ENCODE measurements around the gene MB21D2. TPM values are rescaled to one million over a fixed set of nuclear protein-coding genes. Genes with fewer than 3 reads are reported as not detected.

The MB21D2 gene
- total and polyA plus RNA-seq, 2 donors (not counting 1 experiment from before 2014, with no cell fraction given) = 0.03 to 0.20 TPM

DNA sequence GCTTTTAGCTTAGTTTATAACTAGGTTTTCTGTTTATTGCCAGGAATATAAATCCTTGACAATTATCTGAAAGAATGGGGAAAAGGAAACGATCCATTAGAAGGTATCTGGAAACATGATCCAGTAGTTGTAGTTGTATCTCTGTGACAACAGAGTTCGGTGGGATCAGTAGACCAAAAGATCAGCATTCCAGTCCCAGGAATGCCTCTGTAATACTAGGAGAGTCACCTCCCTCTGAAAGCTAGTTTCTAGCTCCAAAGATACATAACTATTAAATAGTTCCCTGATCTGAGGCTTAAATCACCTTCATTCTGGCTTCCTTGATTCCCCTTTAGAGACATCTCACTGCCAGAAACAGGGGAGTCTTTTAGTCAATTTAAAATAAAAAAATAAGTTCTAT lies 34.1 kb downstream of the MB21D2 start:
- no peak for TF ChIP-seq CTCF (IDR thresholded peaks at IDR 0.05)
- no peak for TF ChIP-seq EZH2 (IDR thresholded peaks at IDR 0.05; ENCODE audit: borderline replicate concordance, insufficient read depth, low read depth, low read length, poor library complexity, severe bottlenecking)
- no CpG with 5 or more reads among the region's 2 CpGs for WGBS (ENCODE audit: insufficient coverage)
- H3K4me1 ChIP-seq (ENCODE audit: control insufficient read depth in 2 of 2, insufficient read depth in 2 of 2, low read length in 2 of 2) = no peaks in the 10 kb centered on the region
- no peak overlapping the region for H2AFZ ChIP-seq (ENCODE audit: insufficient read depth, low read depth, low read length, poor library complexity, severe bottlenecking)
- no peak overlapping the region for H3K4me3 ChIP-seq (ENCODE audit: control extremely low read depth in 1 of 5, extremely low read depth in 1 of 5, insufficient read depth in 1 of 5, low read depth in 2 of 5, low read length in 4 of 5)
- DNase-seq (no peak), ATAC-seq (ENCODE audit: low read depth) (no peak)
- H3K4me3 Mint-ChIP-seq = no peak overlapping the region
- ChIA-PET CTCF (no interaction called here), POLR2A (no interaction called here)
- no peak overlapping the region for H3K27ac Mint-ChIP-seq
- H3K27me3 Mint-ChIP-seq = peaks cover 4% of the 10 kb centered on the region
- no peaks in the 10 kb centered on the region for H4K20me1 ChIP-seq (ENCODE audit: control insufficient read depth, insufficient read depth, low read length, poor library complexity, severe bottlenecking)
- no peak overlapping the region for H3K4me2 ChIP-seq (replicated peaks; ENCODE audit: low read depth, low read length, poor library complexity, severe bottlenecking)
- intact Hi-C loops (cut with micrococcal nuclease) = no loop called here
- H3K27me3 ChIP-seq (replicated peaks in 1 of 4; ENCODE audit: control extremely low read depth in 1 of 4, control insufficient read depth in 3 of 4, insufficient read depth in 4 of 4, low read length in 3 of 4) = no peaks in the 10 kb centered on the region
- no peaks in the 10 kb centered on the region for H3K9me3 Mint-ChIP-seq (ENCODE audit: insufficient read depth)
- no peaks in the 10 kb centered on the region for H3K79me2 ChIP-seq (ENCODE audit: control insufficient read depth, insufficient read depth, low read length)
- H3K4me1 Mint-ChIP-seq = no peaks in the 10 kb centered on the region
- no peak overlapping the region for H3K9ac ChIP-seq (ENCODE audit: low read length)
- no peaks in the 10 kb centered on the region for H3K9me3 ChIP-seq (ENCODE audit: control extremely low read depth in 1 of 3, control insufficient read depth in 2 of 3, insufficient read depth in 1 of 3, low read length in 2 of 3)
- no peaks in the 10 kb centered on the region for H3K36me3 ChIP-seq (replicated peaks in 1 of 2; ENCODE audit: control extremely low read depth in 1 of 2, control insufficient read depth in 1 of 2, extremely low read depth in 1 of 2, insufficient read depth in 2 of 2, low read length in 1 of 2)
- H3K27ac ChIP-seq (ENCODE audit: low read length in 2 of 2) = no peak overlapping the region

GRCh38 chr3:192881159-192881786 lies 36.4 kb downstream of the MB21D2 start:
- Histone ChIP-seq H3K9me3 (ENCODE audit: control extremely low read depth in 1 of 3, control insufficient read depth in 2 of 3, insufficient read depth in 1 of 3, low read length in 2 of 3) (no peaks in the 10 kb centered on the region), H3K9ac (ENCODE audit: low read length) (no peak overlapping the region), H3K4me3 (ENCODE audit: control extremely low read depth in 1 of 5, extremely low read depth in 1 of 5, insufficient read depth in 1 of 5, low read depth in 2 of 5, low read length in 4 of 5) (no peak overlapping the region), H3K4me2 (replicated peaks; ENCODE audit: low read depth, low read length, poor library complexity, severe bottlenecking) (no peak overlapping the region), H3K27me3 (replicated peaks in 1 of 4; ENCODE audit: control extremely low read depth in 1 of 4, control insufficient read depth in 3 of 4, insufficient read depth in 4 of 4, low read length in 3 of 4) (no peaks in the 10 kb centered on the region), H3K4me1 (ENCODE audit: control insufficient read depth in 2 of 2, insufficient read depth in 2 of 2, low read length in 2 of 2) (no peaks in the 10 kb centered on the region), H3K27ac (ENCODE audit: low read length in 2 of 2) (no peak overlapping the region), H3K36me3 (replicated peaks in 1 of 2; ENCODE audit: control extremely low read depth in 1 of 2, control insufficient read depth in 1 of 2, extremely low read depth in 1 of 2, insufficient read depth in 2 of 2, low read length in 1 of 2) (no peaks in the 10 kb centered on the region), H3K79me2 (ENCODE audit: control insufficient read depth, insufficient read depth, low read length) (no peaks in the 10 kb centered on the region), H2AFZ (ENCODE audit: insufficient read depth, low read depth, low read length, poor library complexity, severe bottlenecking) (no peak overlapping the region), H4K20me1 (ENCODE audit: control insufficient read depth, insufficient read depth, low read length, poor library complexity, severe bottlenecking) (no peaks in the 10 kb centered on the region)
- H3K27me3 Mint-ChIP-seq = peaks cover 4% of the 10 kb centered on the region
- WGBS (ENCODE audit: insufficient coverage) = 81% methylated on average over 6 of the region's 7 CpGs
- H3K27ac Mint-ChIP-seq = no peak overlapping the region
- H3K9me3 Mint-ChIP-seq (ENCODE audit: insufficient read depth) = no peaks in the 10 kb centered on the region
- H3K4me3 Mint-ChIP-seq = no peak overlapping the region
- ChIA-PET POLR2A (no interaction called here), CTCF (no interaction called here)
- no peaks in the 10 kb centered on the region for H3K4me1 Mint-ChIP-seq
- ATAC-seq (ENCODE audit: low read depth) (no peak), DNase-seq (no peak)
- TF ChIP-seq EZH2 (IDR thresholded peaks at IDR 0.05; ENCODE audit: borderline replicate concordance, insufficient read depth, low read depth, low read length, poor library complexity, severe bottlenecking) (no peak), CTCF (IDR thresholded peaks at IDR 0.05) (no peak)
- intact Hi-C loops (cut with micrococcal nuclease) = no loop called here

Measured in B cell (primary cell).